ENCODE data around the gene ZSCAN30.

DNA sequence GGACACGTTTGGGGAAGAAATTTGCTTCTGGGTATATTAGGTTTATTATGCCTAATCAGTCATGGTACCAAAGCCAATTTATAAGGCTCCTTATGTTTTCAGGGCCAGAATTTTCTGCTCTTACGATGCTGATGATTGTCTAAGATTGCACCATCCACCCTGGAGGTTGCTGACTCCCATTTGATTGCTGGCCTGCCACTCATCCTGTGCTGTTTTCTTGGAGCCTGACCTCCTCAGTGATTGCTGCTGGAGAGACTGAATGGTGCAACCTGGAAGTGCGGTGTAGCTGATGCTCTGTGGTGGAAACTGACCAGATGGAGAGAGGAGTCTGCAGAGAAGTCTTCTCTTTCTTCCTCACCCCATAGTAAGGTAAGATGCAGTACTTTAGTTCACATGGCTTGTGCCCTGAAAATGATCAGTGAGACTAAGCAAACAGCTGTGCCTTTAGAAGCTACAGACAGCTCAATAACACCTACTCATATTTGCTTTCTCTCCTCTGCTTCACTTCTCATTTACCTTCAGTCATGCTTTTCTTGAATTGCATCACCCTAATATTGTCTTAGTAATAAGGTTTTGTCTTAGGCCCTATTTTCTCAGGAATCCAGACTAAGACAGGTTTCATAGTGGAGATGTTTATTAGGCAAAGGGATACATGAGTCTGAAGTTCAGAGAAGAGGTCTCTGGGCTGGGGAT, 36.8 kb upstream of the ZSCAN30 start:
- TF ChIP-seq, protein P1, sequence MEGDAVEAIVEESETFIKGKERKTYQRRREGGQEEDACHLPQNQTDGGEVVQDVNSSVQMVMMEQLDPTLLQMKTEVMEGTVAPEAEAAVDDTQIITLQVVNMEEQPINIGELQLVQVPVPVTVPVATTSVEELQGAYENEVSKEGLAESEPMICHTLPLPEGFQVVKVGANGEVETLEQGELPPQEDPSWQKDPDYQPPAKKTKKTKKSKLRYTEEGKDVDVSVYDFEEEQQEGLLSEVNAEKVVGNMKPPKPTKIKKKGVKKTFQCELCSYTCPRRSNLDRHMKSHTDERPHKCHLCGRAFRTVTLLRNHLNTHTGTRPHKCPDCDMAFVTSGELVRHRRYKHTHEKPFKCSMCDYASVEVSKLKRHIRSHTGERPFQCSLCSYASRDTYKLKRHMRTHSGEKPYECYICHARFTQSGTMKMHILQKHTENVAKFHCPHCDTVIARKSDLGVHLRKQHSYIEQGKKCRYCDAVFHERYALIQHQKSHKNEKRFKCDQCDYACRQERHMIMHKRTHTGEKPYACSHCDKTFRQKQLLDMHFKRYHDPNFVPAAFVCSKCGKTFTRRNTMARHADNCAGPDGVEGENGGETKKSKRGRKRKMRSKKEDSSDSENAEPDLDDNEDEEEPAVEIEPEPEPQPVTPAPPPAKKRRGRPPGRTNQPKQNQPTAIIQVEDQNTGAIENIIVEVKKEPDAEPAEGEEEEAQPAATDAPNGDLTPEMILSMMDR (conservative IDR thresholded peaks at IDR 0.05) = no peak
- TF ChIP-seq ZFX (IDR thresholded peaks at IDR 0.05) = no peak

All from C4-2B (cell line).